ENCODE measurements around the gene SLC39A12.

The SLC39A12 gene

DNA sequence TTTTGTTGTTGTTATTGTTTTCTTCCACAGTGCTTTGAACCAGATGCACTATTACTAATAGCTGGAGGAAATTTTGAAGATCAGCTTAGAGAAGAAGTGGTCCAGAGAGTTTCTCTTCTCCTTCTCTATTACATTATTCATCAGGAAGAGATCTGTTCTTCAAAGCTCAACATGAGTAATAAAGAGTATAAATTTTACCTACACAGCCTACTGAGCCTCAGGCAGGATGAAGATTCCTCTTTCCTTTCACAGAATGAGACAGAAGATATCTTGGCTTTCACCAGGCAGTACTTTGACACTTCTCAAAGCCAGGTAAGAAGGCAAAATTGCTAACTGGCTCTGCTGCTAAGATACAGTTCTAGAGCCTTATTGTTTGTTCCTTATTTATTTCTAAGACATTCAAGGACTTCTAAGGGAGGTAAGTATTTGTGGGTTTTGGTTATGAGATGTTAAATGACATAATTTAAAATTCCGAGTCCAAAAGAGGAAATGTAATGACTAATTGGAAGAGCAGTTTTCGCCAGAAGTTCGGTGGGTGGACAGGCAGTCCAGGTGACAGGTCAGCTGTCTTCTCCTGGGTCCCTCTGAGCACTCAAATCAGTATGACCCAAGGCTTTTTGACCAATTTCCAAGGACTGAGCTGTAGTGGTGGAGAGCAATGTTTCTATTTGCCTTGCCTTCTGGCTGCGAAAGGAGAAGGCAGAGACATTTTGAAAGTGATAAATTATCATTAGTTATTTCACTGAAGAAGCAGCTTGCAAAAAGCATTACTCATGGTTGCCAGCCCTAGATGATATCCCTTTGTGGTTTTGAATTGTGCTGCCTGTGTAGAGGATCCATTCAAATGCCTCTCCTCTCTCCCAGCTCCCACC lies 10.1 kb downstream of the SLC39A12 start:
- no peak for DNase-seq (ENCODE audit: extremely low read depth in 1 of 2, low read depth in 1 of 2)

- no peak for DNase-seq (ENCODE audit: extremely low read depth in 1 of 2, low read depth in 1 of 2)
Measured at GRCh38 chr10:17963431-17963830, 11.7 kb downstream of the SLC39A12 start.

DNA sequence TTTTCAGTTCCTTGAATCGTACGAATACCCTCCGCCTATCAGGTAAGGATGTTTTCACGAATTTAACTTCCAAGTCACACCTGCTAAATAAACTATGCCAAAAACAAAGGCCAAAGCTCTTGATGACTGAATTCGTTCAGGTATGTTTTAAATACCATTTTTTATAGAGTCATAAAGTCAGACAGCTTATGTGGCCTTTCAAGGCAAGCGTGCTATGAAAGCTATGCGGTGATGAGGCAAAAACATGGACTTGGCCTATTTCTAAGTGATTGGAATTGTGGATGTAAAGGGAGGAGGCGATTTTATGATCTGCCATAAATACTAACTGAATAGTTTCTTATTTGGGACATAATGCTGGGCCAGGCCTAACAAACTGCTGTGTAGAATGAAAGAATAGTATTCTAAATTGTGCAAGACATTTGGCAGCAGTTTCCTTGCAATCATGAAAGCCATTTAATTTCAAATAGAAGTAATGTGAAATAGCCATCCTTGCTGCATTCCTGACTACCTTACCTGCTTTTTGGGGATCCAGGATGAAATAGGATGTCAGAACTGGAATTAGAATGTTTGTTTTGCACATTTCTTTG lies 14.0 kb downstream of the SLC39A12 start:
- no peak for DNase-seq (ENCODE audit: extremely low read depth in 1 of 2, low read depth in 1 of 2)

DNA sequence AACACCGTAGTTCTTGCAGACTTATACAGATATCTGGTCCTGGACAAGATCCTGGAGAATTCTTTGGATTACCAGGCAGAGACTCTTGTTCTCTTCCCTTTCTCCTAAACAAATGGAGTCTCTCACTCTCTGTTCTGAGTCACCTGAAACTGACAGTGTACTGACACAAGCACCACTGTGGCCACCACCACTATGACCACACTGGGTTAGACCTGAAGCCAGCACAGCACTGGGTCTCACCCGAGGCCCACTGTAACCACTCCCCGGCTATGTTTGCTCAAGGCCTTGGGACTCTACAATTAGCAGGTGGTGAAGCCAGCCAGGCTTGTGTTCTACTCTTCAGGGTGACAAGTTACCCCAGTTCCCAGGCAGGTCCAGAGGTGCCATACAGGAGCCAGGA lies 22.8 kb downstream of the SLC39A12 start:
- DNase-seq (ENCODE audit: extremely low read depth in 1 of 2, low read depth in 1 of 2), result no peak

DNA sequence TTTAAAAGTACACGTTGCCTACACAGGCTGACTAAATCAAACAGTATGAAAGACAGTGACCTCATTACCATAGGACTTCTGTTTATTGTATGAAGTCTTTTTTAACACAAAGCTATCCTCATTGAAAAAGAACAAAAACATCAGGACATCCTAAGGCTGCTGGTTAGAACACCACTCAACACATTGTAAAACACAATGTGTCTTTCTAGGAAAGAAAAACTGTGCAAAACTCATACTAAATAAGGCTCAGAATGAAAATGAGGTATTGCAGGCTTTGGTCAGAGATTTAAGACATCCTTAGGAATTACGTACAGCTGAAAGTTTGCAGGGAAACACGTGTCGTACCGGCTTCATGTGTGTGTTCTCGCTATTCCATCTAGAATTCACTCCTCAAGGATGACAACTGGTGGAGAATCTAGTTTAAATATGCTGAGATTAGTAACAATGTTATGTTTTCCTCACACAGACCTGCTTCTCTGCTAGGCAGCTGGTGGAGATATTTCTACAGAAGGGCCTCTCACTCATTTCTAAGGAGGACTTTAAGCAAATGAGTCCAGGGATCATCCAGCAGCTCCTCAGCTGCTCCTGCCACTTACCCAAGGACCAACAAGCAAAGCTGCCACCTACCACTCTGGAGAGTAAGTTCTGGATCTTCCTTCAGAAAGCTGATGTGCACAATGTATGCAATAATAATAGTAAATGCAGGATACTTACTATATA lies 29.3 kb downstream of the SLC39A12 start:
- no peak for DNase-seq (ENCODE audit: extremely low read depth in 1 of 2, low read depth in 1 of 2)

- no peak for DNase-seq (ENCODE audit: extremely low read depth in 1 of 2, low read depth in 1 of 2)
Measured at GRCh38 chr10:17981766-17982380, 30.2 kb downstream of the SLC39A12 start.

GRCh38 chr10:17984056-17984455 lies 32.3 kb downstream of the SLC39A12 start:
- no peak for DNase-seq (ENCODE audit: extremely low read depth in 1 of 2, low read depth in 1 of 2)

GRCh38 chr10:17984563-17984962 lies 32.8 kb downstream of the SLC39A12 start:
- no peak for DNase-seq (ENCODE audit: extremely low read depth in 1 of 2, low read depth in 1 of 2)

DNA sequence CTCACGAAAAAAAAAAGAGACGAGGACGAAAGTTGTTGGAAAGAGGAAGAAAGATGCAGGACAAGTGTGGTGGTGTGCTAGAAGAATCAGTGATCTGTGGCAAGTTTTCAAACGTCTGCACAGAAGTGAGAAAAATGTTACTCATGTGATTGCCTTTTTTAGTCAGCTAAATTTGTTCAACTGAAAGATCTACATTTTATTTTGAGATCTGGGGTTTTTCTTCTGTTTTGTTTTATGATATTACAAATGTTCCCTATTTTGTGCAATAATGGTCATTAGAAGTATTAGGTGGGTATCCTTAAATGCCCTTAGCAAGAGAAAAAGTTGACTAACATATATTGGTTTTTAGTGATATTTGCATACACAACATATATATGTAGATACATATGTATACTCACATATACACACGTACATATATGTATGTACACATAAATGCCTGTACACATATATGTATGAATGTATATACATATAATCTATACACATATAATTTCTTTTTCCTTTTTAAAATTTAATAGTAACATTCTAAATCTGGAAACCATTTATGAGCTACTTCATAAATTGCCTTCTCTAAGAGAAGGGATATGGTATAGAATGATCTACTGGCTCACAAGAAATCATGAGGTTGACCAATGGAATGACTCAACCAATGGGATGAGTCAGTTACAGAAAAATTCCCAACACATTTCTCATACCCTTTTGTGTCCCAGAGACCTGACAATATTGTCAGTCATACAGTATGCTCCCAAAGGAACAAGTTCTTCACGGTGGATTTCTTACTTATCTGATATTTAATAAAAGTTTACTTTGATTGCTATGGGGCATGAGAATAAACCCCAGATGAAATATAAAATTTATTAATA lies 38.4 kb downstream of the SLC39A12 start:
- no peak for DNase-seq (ENCODE audit: extremely low read depth in 1 of 2, low read depth in 1 of 2)

GRCh38 chr10:17992266-17992665 lies 40.5 kb downstream of the SLC39A12 start:
- no peak for DNase-seq (ENCODE audit: extremely low read depth in 1 of 2, low read depth in 1 of 2)

DNA sequence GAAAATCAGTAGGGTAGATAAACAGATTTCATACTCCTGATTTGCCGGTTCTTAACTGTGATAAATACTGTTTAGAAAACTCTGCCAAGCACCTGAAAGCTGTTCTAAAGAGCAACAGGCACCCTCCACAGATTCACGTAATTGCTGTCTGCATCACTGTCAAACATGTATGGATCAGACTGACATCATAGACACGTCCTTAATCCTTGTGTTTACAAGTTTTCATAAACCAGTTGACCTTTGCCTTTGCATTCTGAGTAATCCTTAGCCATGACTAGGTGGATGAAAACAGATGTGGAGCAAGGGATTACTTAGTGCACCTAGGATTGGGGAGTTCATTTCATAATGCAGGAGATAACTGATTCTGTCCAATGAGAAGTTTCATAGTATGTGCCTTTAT lies 41.6 kb downstream of the SLC39A12 start:
- no peak for DNase-seq (ENCODE audit: extremely low read depth in 1 of 2, low read depth in 1 of 2)

DNA sequence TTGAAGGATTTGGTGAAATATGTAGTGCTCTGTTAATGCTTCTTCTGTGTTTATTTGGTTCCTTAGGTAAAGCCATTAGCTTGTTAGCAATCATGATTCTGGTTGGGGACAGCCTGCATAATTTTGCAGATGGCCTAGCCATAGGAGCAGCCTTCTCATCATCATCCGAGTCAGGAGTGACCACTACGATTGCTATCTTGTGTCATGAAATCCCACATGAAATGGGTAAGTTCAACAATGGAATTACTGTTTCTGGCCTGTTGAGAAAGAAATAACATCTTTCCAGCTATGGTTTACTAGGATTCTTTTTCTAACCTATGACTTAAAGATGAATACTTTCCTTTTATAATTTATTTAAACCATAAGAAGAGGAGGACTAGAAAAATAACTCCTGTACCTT lies 48.9 kb downstream of the SLC39A12 start:
- no peak for DNase-seq (ENCODE audit: extremely low read depth in 1 of 2, low read depth in 1 of 2)

DNA sequence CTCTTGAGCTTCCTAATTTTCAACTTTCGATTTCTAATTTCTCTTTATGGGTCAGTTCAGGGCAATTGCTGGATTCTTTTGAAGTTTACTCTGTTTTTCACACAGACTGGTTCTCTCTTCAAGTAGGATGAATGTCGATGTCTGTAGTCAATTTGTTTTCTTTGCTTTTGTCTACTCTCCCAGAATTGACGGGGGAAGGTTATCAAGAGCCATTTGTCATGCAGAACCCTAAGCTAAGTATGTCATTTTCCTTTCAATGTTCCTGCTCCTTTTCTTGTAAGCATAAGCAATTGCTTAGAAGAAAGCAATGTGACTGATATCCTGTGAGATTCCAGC lies 53.7 kb downstream of the SLC39A12 start:
- no peak for DNase-seq (ENCODE audit: extremely low read depth in 1 of 2, low read depth in 1 of 2)

- DNase-seq (ENCODE audit: extremely low read depth in 1 of 2, low read depth in 1 of 2), result no peak
Measured at GRCh38 chr10:18005781-18006456, 54.2 kb downstream of the SLC39A12 start.

DNA sequence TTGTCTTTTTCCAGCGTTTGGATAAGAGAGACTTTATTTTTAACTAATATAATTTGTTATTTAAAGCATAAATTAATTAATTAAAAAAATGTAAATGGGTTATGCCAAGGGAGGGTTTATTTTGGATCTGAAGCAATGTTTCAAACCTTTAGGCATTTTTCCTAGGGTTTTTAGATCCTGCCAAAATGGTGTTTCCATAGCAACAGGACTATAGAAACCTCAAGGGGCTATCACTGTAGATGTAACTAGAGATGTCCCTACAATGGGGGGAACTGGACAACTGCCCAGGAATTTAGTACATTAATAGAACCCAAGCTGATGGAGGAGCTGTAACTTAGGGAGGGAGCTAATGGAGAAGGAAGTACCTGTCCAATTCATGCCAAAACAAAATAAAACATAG lies 57.3 kb downstream of the SLC39A12 start:
- no peak for DNase-seq (ENCODE audit: extremely low read depth in 1 of 2, low read depth in 1 of 2)

DNA sequence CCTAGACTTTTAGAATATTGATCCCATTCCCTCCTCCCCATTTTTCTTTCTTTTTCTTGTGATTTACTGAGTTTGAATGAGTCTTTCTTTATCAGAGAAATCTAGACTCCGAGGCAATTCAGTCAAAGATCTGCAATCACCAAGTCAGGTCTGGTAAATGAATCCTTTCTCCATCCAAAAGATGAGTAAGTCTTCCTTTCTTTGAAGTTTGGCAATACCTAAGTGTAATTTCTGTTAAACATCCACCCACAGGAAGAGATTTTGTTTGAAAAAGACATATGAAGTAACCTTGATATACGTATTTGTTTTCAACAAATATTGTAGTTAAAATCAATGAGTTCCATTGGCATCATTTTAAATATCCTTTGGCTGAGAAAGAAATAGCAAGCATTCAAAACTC lies 58.3 kb downstream of the SLC39A12 start:
- no peak for DNase-seq (ENCODE audit: extremely low read depth in 1 of 2, low read depth in 1 of 2)

DNA sequence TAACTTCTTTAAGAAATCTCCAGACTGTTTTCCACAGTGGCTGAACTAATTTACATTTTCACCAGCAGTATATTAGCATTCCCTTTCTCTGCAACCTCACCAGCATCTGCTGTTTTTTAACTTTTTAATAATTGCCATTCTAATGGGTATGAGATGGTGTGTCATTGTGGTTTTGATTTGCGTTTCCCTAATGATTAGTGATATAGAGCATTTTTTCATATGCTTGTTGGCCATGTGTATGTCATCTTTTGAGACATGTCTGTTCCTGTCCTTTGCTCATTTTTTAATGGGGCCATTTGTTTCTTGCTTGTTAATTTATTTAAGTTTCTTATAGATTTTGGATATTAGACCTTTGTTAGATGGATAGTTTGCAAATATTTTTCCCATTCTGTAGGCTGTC lies 68.8 kb downstream of the SLC39A12 start:
- DNase-seq (ENCODE audit: extremely low read depth in 1 of 2, low read depth in 1 of 2), result no peak

DNA sequence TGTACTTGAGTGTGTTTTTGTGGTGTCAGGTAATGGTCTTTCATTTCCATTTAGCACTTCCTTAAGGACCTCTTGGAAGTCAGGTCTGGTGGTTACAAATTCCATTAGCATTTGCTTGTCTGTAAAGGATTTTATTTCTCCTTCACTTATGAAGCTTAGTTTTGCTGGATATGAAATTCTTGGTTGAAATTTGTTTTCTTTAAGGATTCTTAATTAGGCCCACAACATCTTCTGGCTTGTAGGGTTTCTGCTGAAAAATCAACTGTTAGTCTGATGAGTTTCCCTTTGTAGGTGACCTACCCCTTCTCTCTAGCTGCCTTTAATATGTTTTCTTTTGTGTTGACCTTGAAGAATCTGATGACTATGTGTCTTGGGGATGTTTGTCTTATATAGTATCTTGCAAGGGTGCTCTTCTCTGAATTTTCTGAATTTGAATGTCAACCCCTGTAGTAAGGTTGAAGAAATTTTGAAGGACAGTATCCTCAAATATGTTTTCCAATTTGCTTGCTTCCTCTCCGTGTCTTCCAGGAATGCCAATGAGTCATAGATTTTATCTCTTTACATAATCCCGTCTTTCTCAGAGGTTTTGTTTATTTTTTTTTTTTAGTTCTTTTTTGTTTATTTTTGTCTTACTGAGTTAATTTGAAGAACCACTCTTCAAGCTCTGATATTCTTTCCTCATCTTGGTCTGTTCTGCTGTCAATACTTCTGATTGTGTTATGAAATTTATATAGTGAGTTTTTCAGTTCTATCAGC lies 70.2 kb downstream of the SLC39A12 start:
- no peak for DNase-seq (ENCODE audit: extremely low read depth in 1 of 2, low read depth in 1 of 2)

Measured in activated CD8-positive, alpha-beta memory T cell treated with anti-CD3 and anti-CD28 coated beads for 1 hour (primary cell).